HepG2 (cell line): ENCODE results near the gene RABEP2. TPM values are rescaled to one million over a fixed set of nuclear protein-coding genes. Genes with fewer than 3 reads are reported as not detected.
A peak's percentile ranks its signal among the peaks of the same experiment; 100 is the strongest.

Experiments used
- AHDC1 ChIP-seq: sonication (generic); formaldehyde crosslinking; IDR thresholded peaks from 2 replicates; pipeline ENCODE4 v1.5.1; 2020; ENCODE audit warnings: mild to moderate bottlenecking, missing genetic modification reagents, borderline replicate concordance
- FLYWCH1 ChIP-seq: sonication (generic); formaldehyde crosslinking; IDR thresholded peaks from 2 replicates; pipeline ENCODE4 v1.8.1; 2023; ENCODE audit warnings: mild to moderate bottlenecking, missing genetic modification reagents
- GZF1 ChIP-seq: sonication (generic); formaldehyde crosslinking; IDR thresholded peaks from 2 replicates; pipeline ENCODE4 v1.5.1; 2020; ENCODE audit warnings: mild to moderate bottlenecking, missing genetic modification reagents
- HOXA5 ChIP-seq: sonication (generic); formaldehyde crosslinking; IDR thresholded peaks from 2 replicates; pipeline ENCODE4 v1.4.0; 2020; ENCODE audit warnings: missing genetic modification reagents
- MNT ChIP-seq: fragments of 450-650 bp; IDR thresholded peaks from 2 replicates; pipeline ENCODE4 v1.6.1; 2016
- MTERF4 ChIP-seq: sonication (generic); formaldehyde crosslinking; IDR thresholded peaks from 2 replicates; pipeline ENCODE4 v1.8.0; 2023; ENCODE audit warnings: mild to moderate bottlenecking, missing genetic modification reagents
- NKX3-1 ChIP-seq: sonication (generic); formaldehyde crosslinking; IDR thresholded peaks from 2 replicates; pipeline ENCODE4 v1.5.0; 2020; ENCODE audit warnings: missing genetic modification reagents
- RBFOX2 ChIP-seq: fragments of 200-400 bp; formaldehyde crosslinking; IDR thresholded peaks from 2 replicates; pipeline ENCODE4 v1.6.1; 2017; ENCODE audit warnings: low read depth, mild to moderate bottlenecking, low read length
- SMAD9 ChIP-seq: sonication (generic); formaldehyde crosslinking; IDR thresholded peaks from 2 replicates; pipeline ENCODE4 v1.5.1; 2020; ENCODE audit warnings: mild to moderate bottlenecking, missing genetic modification reagents
- ZFP36 ChIP-seq: fragments of 150-350 bp; IDR thresholded peaks from 2 replicates; pipeline ENCODE4 v1.6.1; 2018; ENCODE audit warnings: borderline replicate concordance, low read length, low read depth; ENCODE audit not compliant: partially characterized antibody
- ZNF142 ChIP-seq: sonication (generic); formaldehyde crosslinking; IDR thresholded peaks from 2 replicates; pipeline ENCODE4 v1.4.0; 2020; ENCODE audit warnings: missing genetic modification reagents
- ZNF329 ChIP-seq: sonication (generic); formaldehyde crosslinking; IDR thresholded peaks from 2 replicates; pipeline ENCODE4 v1.9.0; 2021; ENCODE audit warnings: low read depth, mild to moderate bottlenecking, missing genetic modification reagents
- ZNF343 ChIP-seq: sonication (generic); formaldehyde crosslinking; IDR thresholded peaks from 2 replicates; pipeline ENCODE4 v1.4.0; 2020; ENCODE audit warnings: mild to moderate bottlenecking, missing genetic modification reagents
- ZNF674 ChIP-seq: sonication (generic); formaldehyde crosslinking; IDR thresholded peaks from 2 replicates; pipeline ENCODE4 v1.5.0; 2020; ENCODE audit warnings: low read depth, mild to moderate bottlenecking, missing genetic modification reagents
- polyA plus RNA-seq, 8 experiments: library from polyadenylated mRNA; depleted of rRNA in 3 of 8; stranded (reverse) in 7 of 8; unstranded in 1 of 8; fragments of >200 nt; fragmentation: Illumina TruSeq in 4 of 8; extraction: Trizol in 4 of 8; gene quantifications; 2 replicates each; pipeline versions ENCODE4 v1.2.1 to v1.2.3, GENCODE V29; 2011 to 2016; ENCODE audit warnings: low read depth in 4 of 8, missing spikeins in 1 of 8, mixed read lengths in 1 of 8; ENCODE audit not compliant: insufficient read depth in 1 of 8
- total RNA-seq, 5 experiments: library from RNA; depleted of rRNA; stranded (reverse); fragments of >200 nt; fragmentation: Illumina TruSeq; extraction: Trizol; gene quantifications; 2 replicates each; pipeline ENCODE4 v1.2.3, GENCODE V29; 2016; ENCODE audit warnings: low read depth in 1 of 5

RABEP2 gene
- total and polyA plus RNA-seq, 2 of the 13 experiments (the other 11 are each of a cell fraction or from before 2014, with no cell fraction given), result 10.8 to 18.4 TPM

GRCh38 chr16:28935924-28936783 lies 11.1 kb upstream of the RABEP2 start (continued):
- TF ChIP-seq MTERF4 (CRISPR knock-in tag) (0 out of 2 replicates have a peak, but pooled peaks have one; percentile 7), HOXA5 (CRISPR knock-in tag) (no peak), NKX3-1 (CRISPR knock-in tag) (no peak), RBFOX2 (no peak), ZNF343 (CRISPR knock-in tag) (peak; percentile 82; the same call in 1 of the 2 replicates), ZNF674 (CRISPR knock-in tag) (no peak), AHDC1 (CRISPR knock-in tag) (no peak), ZFP36 (no peak), FLYWCH1 (CRISPR knock-in tag) (no peak), ZNF142 (0 out of 2 replicates have a peak, but pooled peaks have one; percentile 61), MNT (peak; percentile 42; the same call in 1 of the 2 replicates), ZNF329 (CRISPR knock-in tag) (no peak), GZF1 (CRISPR knock-in tag) (no peak; the same call in 1 of the 2 replicates), SMAD9 (no peak)
